GM21381 (cell line): ENCODE measurements around the gene NSG1.
"Not testable (repeated sequence)": the region's sequence is repeated elsewhere in the genome, so short reads cannot be mapped to it uniquely, and the experiment has no call there.

ENCODE experiments used
- ATAC-seq: cut with Tn5 transposase; IDR thresholded peaks from one replicate; pipeline ENCODE4 v1.9.1; 2021; ENCODE audit warnings: mild to moderate bottlenecking, moderate library complexity; ENCODE audit not compliant: unreplicated experiment

NSG1 gene, protein sequence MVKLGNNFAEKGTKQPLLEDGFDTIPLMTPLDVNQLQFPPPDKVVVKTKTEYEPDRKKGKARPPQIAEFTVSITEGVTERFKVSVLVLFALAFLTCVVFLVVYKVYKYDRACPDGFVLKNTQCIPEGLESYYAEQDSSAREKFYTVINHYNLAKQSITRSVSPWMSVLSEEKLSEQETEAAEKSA

DNA sequence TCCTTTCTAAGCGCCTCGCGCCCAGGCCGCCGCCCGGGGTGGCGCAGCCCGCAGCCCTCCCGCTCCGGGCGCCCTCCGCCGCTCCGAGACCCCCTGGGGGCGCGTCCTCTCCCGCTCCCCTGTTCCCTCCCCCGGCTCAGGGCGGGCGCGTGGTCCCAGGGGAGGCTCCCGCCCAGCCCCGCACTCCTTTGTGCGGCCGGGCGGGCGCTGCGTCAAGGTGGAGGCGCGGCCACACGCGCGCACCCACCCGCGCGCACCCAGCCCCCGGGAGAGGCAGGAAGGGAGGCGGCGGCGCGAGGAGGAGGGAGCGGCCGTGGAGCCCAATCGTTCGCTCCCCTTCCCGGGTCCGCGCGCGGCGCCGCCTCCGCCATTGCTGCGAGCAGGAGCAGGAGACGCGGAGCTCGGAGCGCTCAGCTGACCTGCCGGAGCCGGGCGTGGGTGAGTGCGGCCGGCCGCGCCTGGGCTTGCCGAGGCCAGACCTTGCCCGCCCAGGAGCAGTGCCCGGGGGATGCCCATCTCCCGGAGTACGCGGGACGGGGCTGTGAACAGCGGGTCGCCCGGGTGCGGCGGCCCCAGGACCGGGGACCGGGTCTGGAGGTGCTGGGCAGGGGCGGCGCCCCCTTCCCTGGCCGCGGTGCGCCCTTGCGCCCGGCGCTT is at the start of gene NSG1:
NSG1 (plus strand) TSS at position 367 of the 657 bp plus-strand sequence. CDS start 528 bp downstream, outside the sequence.
- ATAC-seq = no peak

DNA sequence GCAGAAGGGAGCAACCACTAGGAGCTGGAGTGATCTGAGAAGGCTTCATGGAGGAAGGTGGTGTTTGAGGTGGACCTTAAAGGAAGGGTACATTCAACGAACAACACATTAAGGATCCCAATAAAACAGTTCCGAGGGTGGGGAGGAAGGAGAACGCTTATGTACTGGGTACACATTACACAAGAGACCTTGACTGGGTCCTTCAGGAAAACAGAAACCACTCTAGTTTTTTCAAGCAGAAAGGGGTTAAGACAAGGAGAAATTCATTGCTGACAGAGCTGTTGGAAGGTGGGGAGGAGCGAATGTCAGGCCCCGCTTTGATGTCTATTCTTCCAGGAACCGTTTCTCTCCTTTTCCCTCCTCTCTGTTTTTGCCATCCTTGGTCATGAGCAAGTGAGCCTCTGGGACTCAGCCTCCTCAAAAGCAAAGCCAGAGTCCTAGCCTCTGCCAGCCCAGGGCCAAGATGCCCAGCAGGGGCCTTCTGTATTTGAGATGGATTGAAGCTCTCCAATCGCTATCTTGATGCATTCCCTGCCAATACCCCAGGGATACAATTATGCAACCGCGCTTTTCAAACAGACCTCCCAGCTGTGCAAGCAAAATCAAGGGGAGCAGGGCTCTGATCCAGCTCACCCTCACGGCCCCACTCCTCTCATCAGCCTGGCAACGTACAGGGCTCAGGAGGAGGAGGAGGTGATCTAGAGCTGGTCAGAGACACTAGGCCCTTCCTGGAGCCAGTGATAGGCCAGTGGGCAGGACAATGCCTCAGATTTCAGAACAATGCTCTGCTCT is 48.5 kb upstream of the NSG1 start:
- ATAC-seq = no peak

DNA sequence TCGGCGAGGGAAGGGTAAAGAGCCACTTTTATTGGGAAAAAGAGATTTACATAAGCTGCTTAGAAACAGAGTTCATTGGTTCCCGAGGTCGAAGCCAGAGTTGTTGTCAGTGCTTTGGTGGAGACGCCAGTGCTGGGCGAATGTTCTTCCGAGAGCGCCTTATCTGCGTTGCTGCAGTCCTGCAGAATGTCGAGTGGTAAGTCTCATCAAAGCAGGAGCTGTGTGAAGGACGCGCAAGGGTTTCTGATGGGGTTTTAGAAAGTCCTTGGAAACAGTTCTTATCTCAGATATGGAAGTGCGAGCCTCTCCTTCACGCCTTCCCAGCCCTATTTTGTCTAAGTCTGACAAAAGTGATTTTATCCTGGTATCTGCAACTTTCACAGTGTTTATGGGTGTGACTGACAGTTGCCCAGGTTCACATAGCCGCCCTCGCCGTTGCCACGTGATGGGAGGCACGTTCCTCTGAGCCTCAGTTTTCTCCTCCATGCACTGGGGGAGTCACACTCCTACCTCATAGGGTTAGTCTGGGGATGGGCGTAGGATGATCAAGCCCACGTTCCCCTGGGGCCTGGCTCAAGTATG is 47.3 kb upstream of the NSG1 start:
- no peak for ATAC-seq

DNA sequence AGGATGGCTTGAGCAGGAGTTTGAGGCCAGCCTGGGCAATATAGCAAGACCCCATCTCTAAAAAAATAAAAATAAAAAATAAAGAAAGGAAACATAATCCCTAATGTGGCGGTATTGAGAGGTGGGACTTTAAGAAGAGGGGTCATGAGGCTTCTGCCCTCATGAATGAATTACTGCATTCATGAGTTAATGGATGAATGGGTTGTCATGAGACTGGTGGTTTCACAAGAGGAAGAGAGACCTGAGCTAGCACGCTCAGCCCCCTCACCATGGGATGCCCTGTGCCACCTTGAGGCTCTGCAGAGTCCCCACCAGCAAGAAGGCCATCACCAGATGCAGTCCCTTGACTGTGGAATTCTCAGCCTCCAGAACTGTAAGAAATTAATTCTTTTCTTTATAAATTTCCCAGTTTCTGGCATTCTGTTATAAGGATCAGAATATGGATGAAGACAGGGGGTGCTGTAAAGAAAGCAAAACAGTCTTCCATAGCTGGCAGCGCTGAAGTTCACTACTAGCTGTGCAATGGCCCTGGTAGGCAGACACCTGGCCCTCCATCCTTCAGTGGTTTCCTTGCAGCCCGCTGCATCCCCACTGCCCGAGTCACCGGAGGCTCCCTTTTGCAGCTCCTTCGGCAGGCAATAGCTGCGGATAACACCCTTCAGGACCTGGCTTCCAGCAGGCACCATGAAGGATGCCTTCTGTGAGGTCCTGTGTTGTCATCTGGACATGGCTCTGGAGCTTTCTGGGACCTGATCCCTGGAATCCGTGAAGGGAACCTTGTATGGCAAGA is 44.8 kb upstream of the NSG1 start:
- ATAC-seq = no peak

DNA sequence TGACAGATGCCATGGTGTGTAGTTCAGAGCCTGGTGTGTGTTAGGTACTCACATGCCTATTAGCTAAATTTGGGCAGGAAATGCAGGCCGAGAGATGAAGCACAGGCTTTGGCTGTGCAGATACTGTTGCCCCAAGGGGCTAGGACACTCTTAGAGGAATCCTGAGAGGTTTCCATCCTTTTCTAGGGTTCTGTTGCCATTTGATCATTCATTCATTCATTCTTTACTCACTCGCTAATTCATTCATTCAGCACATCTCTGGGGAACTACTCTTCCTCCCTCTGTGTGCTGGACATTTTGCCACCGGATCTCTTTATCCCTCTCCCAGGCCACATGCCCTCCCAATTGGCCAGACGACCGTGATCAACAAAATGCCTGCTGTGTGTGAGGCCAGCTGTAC is 43.9 kb upstream of the NSG1 start:
- no peak for ATAC-seq

DNA sequence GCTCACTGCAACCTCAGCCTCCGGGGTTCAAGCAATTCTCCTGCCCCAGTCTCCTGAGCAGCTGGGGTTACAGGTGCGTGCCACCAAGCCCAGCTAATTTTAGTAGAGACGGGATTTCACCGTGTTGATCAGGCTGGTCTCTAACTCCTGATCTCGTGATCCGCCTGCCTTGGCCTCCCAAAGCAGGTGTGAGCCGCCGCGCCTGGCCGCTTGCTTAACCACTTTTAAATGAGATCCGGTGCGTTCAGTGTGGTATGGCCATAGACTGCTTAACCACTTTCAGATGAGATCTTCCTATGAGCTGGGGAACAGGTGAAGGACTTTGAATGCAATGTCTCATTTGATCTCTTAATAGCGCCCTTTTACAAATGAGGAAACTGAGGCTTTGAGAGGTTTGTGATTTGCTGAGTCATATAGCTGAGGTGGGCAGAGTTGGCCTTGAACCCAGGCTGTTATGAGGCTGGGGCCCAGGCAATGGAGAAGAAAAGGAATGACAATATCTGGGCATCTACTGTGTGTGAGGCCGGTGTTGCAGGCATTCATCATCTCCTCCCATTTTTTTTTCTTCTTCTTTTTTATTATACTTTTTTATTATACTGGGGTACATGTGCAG is 41.9 kb upstream of the NSG1 start:
- peak; percentile 90 for ATAC-seq

DNA sequence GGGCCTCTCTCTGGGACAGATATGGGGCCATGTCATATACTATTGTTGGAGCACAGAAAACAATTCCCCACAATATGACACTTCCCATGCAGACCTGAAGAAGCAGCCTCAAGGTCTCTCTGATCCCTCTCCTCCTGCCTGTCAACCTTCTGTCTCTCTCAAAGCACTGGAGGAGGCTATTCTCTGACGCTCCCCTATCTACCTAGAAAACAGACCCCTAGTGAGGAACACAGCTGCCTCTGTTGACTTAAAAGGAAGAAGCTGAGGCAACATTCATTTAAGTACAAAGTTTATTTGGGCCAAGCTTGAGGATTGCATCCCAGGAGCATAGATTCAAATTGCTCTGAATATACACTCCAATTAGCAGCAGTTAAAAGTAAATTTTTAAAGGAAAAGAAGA is 39.3 kb upstream of the NSG1 start:
- no peak for ATAC-seq

DNA sequence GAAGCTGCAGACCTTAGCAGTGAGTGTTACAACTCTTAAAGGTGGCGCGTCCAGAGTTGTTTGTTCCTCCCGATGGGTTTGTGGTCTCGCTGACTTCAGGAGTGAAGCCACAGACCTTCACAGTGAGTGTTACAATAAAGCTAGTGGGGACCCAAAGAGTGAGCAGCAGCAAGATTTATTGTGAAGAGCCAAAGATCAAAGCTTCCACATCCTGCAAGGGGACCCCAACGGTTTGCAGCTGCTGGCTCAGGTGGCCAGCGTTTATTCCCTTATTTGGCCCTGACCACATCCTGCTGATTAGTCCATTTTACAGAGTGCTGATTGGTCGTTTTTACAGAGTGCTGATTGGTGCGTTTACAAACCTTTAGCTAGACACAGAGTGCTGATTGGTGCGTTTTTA is 38.3 kb upstream of the NSG1 start:
- ATAC-seq = not testable (repeated sequence)

DNA sequence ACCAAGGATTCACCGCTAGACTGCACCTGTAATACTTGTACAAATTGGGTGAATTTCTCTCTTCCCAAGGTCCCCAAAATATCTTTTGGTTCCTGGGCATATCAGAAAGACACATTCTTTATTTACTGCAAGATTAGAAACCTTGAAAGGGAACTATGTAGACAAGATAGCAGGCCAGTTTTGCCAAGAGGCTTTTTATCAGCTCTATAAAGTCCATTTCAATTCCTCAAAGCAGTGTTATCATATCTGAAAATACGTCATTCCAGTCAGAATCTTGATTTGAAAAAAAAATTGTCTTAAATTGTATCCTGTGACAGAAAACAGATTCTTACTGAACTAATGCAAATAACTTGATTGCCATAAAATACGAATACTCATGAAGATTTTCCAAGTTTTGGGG is 37.0 kb upstream of the NSG1 start:
- no peak for ATAC-seq

DNA sequence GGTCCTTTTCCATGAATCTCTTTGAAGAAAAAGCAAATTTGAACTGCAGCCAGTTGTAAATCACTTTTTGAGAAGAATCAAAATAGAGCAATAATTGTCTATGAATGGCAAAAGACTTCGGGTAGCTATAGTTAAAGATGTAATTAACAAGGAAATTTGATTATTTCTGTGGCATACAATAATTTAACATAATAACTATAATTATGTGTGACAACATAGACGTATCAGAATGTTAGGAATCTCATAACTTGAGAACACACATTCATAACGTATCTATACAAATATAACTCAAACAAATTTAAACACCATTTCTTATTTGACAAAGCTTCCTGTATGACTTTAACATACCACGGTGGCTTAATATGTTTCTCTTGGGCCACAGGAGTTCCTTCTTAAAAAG is 36.0 kb upstream of the NSG1 start:
- no peak for ATAC-seq

DNA sequence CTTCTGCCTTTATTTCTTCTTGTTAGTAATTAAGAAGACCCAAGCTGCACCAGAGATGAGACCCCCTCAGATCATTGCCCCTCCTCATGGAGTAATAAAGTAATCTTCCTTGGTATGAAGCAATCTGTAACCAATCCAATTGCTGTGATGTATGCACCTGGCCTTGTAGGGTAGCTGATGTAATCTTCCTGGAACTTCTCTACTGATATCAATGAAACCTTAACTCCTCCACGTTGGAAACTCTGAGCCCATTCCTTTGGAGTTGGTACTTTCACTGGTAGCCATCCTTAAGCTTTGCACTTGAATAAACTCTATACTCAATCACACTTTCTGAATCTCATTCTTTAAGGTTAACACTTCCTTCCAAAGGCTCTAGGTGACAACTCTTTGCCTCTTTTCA is 31.6 kb upstream of the NSG1 start:
- no peak for ATAC-seq

DNA sequence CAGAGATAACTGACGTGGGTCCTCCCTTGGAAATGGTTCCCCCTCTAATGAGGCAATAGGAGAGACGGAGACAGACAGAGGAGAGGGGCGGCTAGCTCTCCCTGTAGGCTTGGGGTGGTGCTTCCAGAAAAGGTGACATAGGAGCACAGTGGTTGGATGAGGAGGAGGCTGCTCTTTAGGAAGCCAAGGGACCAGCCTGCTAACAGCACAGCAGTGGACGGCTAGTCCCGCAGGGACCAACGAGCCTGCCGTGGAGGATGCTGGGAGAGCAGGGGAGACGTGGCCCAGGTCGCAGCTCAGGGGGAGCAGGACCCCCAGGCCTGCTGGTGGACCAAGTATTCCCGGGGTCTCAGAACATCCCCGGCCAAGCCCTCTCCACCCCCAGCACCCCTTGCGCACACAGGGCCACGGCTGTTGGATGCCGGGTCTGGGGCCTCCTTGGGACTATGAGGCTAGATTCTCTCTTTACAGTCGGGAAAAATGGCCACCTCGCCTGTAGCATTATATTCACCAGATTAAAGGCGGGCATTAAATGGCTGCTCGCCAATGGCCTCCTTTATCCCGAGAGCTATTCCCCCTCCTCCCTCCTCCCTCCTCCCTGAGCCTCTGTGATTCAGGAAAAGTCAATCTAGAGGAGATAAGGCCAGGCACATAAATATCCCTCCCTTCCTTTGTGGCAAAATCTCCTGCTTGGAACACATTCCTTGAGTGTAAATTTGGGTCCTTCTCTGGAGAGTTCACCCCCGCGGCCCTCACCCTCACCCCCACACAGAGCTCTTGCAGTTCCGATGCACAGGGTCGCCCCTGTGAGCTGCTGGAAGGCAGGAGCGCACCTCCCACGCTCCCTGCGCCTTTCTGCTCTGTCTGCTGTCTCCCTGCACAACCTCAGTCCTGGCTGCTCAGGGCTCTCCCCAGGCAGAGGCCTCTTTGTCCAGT is 30.5 kb upstream of the NSG1 start:
- no peak for ATAC-seq

DNA sequence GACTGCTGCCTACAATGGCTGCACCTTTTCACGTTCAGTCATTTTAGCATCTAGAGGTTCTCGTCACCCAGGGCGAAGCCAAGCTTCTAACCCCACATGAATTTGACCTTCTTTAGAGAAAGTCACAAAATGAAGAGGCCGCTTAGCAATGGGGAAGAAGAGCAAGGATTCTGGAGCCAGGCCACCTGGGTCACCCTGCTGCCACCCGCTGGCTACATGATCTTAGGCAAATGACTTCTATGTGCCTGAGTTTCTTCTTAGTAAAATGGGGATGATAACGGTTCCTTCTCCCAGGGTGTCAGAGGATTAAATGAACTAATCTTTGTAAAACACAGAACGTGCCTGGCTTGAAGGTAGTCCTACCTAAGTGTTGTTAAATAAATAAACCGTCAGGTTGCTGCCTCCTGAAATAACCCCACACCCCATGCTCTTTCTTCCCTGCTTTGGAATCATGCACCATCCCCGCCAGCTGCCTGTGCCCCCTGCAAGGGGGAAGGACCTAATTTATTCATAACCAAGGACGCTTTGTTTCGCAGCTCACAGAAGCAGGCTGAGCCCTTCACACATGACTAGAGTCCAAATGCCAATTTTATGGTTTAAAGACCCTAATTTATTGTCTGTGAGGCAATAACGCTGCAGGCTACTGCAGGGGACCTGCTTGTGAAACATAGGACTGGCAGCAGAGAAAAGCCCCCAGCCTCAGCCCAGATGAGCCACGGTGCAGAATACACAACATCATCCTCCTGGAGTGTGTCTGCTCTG is 28.6 kb upstream of the NSG1 start:
- ATAC-seq = no peak

DNA sequence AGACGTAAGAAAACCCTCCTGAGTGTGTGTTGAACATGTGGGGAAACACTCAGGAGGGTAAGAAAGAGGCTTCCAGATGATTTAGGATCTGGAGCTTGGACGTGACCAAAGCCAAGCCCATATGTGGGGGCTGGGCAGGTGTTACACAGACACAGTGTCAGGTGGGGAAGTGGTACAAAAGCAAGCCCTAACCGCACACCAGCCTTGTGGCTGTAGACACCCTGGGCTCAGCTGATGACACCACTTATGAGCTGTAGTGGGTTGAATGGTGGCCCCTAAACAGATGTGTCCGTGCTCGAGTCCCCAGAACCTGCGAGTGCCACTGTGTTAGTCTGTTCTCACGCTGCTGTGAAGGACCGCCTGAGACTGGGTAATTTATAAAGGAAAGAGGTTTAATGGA is 25.0 kb upstream of the NSG1 start:
- ATAC-seq = no peak

DNA sequence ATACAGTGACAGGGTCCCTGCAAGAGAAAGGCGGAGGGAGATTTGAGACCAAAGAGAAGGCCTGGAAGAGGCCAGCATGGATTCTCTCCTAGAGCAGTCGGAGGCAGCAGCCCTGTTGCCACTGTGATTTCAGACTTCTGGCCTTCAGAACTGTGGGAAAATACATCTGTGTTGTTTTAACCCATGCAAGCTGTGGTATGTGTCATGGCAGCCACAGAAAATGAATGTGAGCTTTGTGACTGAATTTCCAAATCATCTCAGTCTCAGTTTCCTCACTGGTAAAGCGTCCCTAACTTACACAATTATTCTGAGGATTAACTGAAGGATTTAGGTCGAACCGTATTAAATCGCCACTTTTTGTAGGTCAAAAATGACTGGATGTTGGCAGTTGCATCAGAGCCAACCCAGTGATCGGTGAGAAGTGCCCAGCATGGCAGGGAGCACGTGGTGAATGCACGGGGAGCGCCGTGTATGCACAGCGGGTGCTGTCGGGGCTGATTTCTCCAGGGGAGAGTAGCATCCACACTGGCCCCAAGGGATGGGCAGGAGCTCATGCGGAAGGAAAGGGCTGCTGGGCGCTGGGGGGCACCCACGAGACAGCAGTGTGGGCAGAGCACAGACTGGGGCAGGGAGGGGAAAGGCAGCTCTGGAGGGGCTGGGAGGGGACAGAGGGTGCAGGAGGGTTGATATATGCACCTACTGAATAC is 23.8 kb upstream of the NSG1 start:
- no peak for ATAC-seq

DNA sequence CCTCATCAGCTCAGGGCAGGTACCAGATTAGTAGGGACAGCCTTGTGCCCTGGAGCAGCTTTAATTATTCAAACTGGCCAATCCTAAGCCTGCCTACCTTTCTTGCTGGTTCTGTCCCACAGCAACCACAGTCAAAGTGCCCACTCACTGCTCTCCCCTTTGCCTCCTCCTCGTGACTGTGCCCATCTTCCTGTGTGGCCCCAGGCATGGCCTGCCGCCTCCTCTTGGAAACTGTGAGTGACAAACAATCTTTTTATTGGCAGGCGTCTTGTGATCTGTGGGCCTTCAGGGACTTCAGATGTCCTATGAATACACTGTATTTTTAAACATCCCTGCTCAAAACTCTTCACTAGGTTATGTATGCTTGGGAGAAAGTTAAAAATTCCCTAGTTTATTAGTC is 22.8 kb upstream of the NSG1 start:
- ATAC-seq = no peak

DNA sequence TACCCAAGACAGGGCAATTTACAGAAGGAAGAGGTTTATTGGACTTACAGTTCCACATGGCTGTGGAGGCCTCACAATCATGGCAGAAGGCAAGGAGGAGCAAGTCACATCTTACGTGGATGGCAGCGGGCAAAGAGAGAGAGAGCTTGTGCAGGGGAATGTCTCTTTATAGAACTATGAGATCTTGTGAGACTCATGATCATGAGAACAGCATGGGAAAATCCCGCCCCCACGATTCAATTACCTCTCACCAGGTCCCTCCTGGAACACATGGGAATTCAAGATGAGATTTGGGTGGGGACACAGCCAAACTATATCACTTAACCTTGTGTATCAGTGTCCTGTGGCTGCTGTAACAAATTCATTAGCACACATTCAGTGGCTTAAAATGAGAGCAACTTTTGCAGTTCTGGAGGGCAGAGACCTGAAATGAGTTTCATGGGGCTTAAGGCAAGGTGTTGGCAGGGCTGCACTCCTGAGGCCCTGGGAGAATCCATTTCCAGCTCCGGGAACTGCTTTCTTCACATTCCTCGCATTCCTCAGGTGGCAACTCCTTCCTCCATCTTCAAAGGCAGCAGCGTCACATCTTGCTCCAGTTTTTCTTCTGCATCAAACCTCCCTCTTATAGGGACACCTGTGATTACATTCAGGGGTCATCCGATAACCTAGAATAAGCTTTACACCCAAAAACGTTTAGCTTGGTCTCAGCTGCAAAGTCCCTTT is 22.3 kb upstream of the NSG1 start:
- ATAC-seq = no peak
